Calu3 (cell line): ENCODE data around the gene PCMT1. TPM values are rescaled to one million over a fixed set of nuclear protein-coding genes. Genes with fewer than 3 reads are reported as not detected.
"Not testable (repeated sequence)": the region's sequence is repeated elsewhere in the genome, so short reads cannot be mapped to it uniquely, and the experiment has no call there.

Experiments used
- BruUV-seq: library from RNA; stranded (reverse); fragments of 400-500 nt; replicated peaks from 2 replicates; lab custom pipeline; 2021; lab: Mats Ljungman, UMichigan
- CTCF ChIA-PET: fragments of 300-600 bp; sonication (Branson Sonifier 250); formaldehyde crosslinking; loops from one replicate; lab custom pipeline; 2022; ENCODE audit warnings: antibody characterized with exemption; lab: Charles Lee
- DNase-seq: peaks from one replicate; pipeline ENCODE4 v3.0.0; 2022
- H3K27ac Mint-ChIP-seq: one replicate; pipeline ENCODE4 v1.8.0; 2022; ENCODE audit warnings: mixed read lengths; ENCODE audit not compliant: unreplicated experiment
- H3K27me3 Mint-ChIP-seq: one replicate; pipeline ENCODE4 v1.8.0; 2022; ENCODE audit warnings: mixed read lengths; ENCODE audit not compliant: unreplicated experiment
- H3K36me3 Mint-ChIP-seq: one replicate; pipeline ENCODE4 v1.8.0; 2022; ENCODE audit warnings: mild to moderate bottlenecking, moderate library complexity, mixed read lengths; ENCODE audit not compliant: insufficient read depth, unreplicated experiment
- H3K4me1 Mint-ChIP-seq: one replicate; pipeline ENCODE4 v1.8.0; 2022; ENCODE audit warnings: mild to moderate bottlenecking, low read depth, mixed read lengths; ENCODE audit not compliant: unreplicated experiment
- H3K4me3 Mint-ChIP-seq: one replicate; pipeline ENCODE4 v1.8.0; 2022; ENCODE audit warnings: mild to moderate bottlenecking, low read depth, moderate library complexity, mixed read lengths; ENCODE audit not compliant: unreplicated experiment
- H3K9me3 Mint-ChIP-seq: one replicate; pipeline ENCODE4 v1.8.0; 2022; ENCODE audit warnings: low read depth, mixed read lengths; ENCODE audit not compliant: unreplicated experiment
- CTCF ChIP-seq: fragments of 200-600 bp; IDR thresholded peaks from one replicate; pipeline ENCODE4 v1.8.0; 2022; ENCODE audit warnings: antibody characterized with exemption; ENCODE audit not compliant: unreplicated experiment
- intact Hi-C: fragments of 100-400 bp; cut with micrococcal nuclease; formaldehyde crosslinking; loops from one replicate; pipeline ENCODE4 v1.10.0; 2022; ENCODE audit not compliant: unreplicated experiment
- total RNA-seq: library from RNA; stranded (reverse); gene quantifications from 2 replicates; pipeline ENCODE4 v1.2.3, GENCODE V29; 2022

The PCMT1 gene
- total RNA-seq, 1 experiment from 2014 or later = 63.4 TPM

- Mint-ChIP-seq H3K9me3 (no peaks in the 10 kb centered on the region), H3K4me1 (peaks cover 57% of the 10 kb centered on the region), H3K27me3 (no peaks in the 10 kb centered on the region), H3K36me3 (peaks cover 5% of the 10 kb centered on the region), H3K27ac (peak overlapping the region; percentile 67), H3K4me3 (no peak overlapping the region)
- CTCF ChIA-PET = interaction anchor here (0.8 to 1.2 kb wide), 2 partner anchors 15 to 58 kb away, joined by 3 read pairs; no protein-coding TSS in a partner anchor
- BruUV-seq = no TSS peak
- DNase-seq = peak; percentile 68
- no peak for TF ChIP-seq CTCF
- intact Hi-C loops = no loop called here
Observed at GRCh38 chr6:149846321-149846720, 96.8 kb downstream of the PCMT1 start.

- no peaks in the 10 kb centered on the region for H3K27me3 Mint-ChIP-seq
- DNase-seq = no peak
- TF ChIP-seq CTCF = no peak
- CTCF ChIA-PET = interaction anchor here (0.7 to 1.2 kb wide), 5 partner anchors 9 to 527 kb away, joined by 3 to 9 read pairs (median 6); partner anchors contain the start of gene LRP11
- intact Hi-C loops = no loop called here
- H3K36me3 Mint-ChIP-seq = peaks cover 16% of the 10 kb centered on the region
- peaks cover 55% of the 10 kb centered on the region for H3K4me1 Mint-ChIP-seq
- no peak overlapping the region for H3K4me3 Mint-ChIP-seq
- H3K27ac Mint-ChIP-seq = no peak overlapping the region
- BruUV-seq = no TSS peak
- H3K9me3 Mint-ChIP-seq = no peaks in the 10 kb centered on the region
Observed at GRCh38 chr6:149847939-149848267, 98.4 kb downstream of the PCMT1 start.

GRCh38 chr6:149848343-149848742 is 98.8 kb downstream of the PCMT1 start:
- intact Hi-C loops, H3K27ac Mint-ChIP-seq, CTCF ChIA-PET, H3K9me3 Mint-ChIP-seq, DNase-seq, H3K4me3 Mint-ChIP-seq, BruUV-seq, H3K27me3 Mint-ChIP-seq: not testable (repeated sequence)
- H3K36me3 Mint-ChIP-seq = peaks cover 17% of the 10 kb centered on the region
- peaks cover 51% of the 10 kb centered on the region for H3K4me1 Mint-ChIP-seq

- Mint-ChIP-seq H3K27me3 (no peaks in the 10 kb centered on the region), H3K4me1 (peaks cover 40% of the 10 kb centered on the region)
Observed at GRCh38 chr6:149851461-149852110, 102.0 kb downstream of the PCMT1 start.

More at GRCh38 chr6:149851461-149852110, 102.0 kb downstream of the PCMT1 start:
- peak overlapping the region; percentile 69 for H3K4me3 Mint-ChIP-seq
- CTCF ChIA-PET = no interaction called here
- TF ChIP-seq CTCF = no peak
- no peak for DNase-seq
- intact Hi-C loops = no loop called here
- H3K27ac Mint-ChIP-seq = peak overlapping the region; percentile 91
- H3K36me3 Mint-ChIP-seq = peaks cover 47% of the 10 kb centered on the region
- no peaks in the 10 kb centered on the region for H3K9me3 Mint-ChIP-seq
- BruUV-seq = no TSS peak
